ENCODE data around the gene KLHL10. TPM values are rescaled to one million over a fixed set of nuclear protein-coding genes. Genes with fewer than 3 reads are reported as not detected.
"Not testable (repeated sequence)": the region's sequence is repeated elsewhere in the genome, so short reads cannot be mapped to it uniquely, and the experiment has no call there.

The KLHL10 gene
- total RNA-seq, 4 donors from 2014 or later: 0.57 TPM; not detected in 3

GRCh38 chr17:41823141-41823524 lies 14.5 kb upstream of the KLHL10 start:
- Histone ChIP-seq H3K4me1 (no peaks in the 10 kb centered on the region), H3K4me3 (no peak overlapping the region), H3K27me3 (peaks cover 0 to 15% (median 0%) of the 10 kb centered on the region in 4 donors), H3K36me3 (peaks cover 0 to 38% (median 0%) of the 10 kb centered on the region in 3 donors), H3K27ac (no peak overlapping the region), H3K9me3 (no peaks in the 10 kb centered on the region)
- TF ChIP-seq POLR2A (IDR thresholded peaks at IDR 0.05) (no peak), CTCF (IDR thresholded peaks at IDR 0.05) (no peak)
- 82 to 83% methylated on average over 1 of the region's 1 CpG for WGBS, 2 donors
- intact Hi-C loops (cut with DNase I): no loop called here
- DNase-seq: no peak

- H3K4me3 ChIP-seq: no peak overlapping the region
- H3K27me3 ChIP-seq: peaks cover 0 to 15% (median 0%) of the 10 kb centered on the region in 4 donors
- H3K4me1 ChIP-seq: no peaks in the 10 kb centered on the region
- H3K36me3 ChIP-seq: peaks cover 0 to 42% (median 4%) of the 10 kb centered on the region in 3 donors
- no peak overlapping the region for H3K27ac ChIP-seq
- DNase-seq: no peak
- intact Hi-C loops (cut with DNase I): no loop called here
- H3K9me3 ChIP-seq: no peaks in the 10 kb centered on the region
- no peak for TF ChIP-seq POLR2A (IDR thresholded peaks at IDR 0.05)
- TF ChIP-seq CTCF (IDR thresholded peaks at IDR 0.05): no peak
- 81 to 88% methylated on average over 4 to 7 of the region's 7 CpGs for WGBS, 2 donors
Observed at GRCh38 chr17:41823580-41823979, 14.0 kb upstream of the KLHL10 start.

- TF ChIP-seq POLR2A (IDR thresholded peaks at IDR 0.05) (no peak), CTCF (IDR thresholded peaks at IDR 0.05) (no peak)
- no peak for DNase-seq
- 54 to 69% methylated on average over 3 to 6 of the region's 7 CpGs for WGBS, 2 donors
- intact Hi-C loops (cut with DNase I): no loop called here
- peaks cover 0 to 47% (median 4%) of the 10 kb centered on the region in 3 donors for H3K36me3 ChIP-seq
- peaks cover 0 to 14% (median 0%) of the 10 kb centered on the region in 4 donors for H3K27me3 ChIP-seq
- no peaks in the 10 kb centered on the region for H3K9me3 ChIP-seq
- H3K27ac ChIP-seq: no peak overlapping the region
- no peaks in the 10 kb centered on the region for H3K4me1 ChIP-seq
- no peak overlapping the region for H3K4me3 ChIP-seq
Observed at GRCh38 chr17:41824086-41824485, 13.5 kb upstream of the KLHL10 start.

- H3K27ac ChIP-seq: no peak overlapping the region
- peaks cover 0 to 60% (median 12%) of the 10 kb centered on the region in 3 donors for H3K36me3 ChIP-seq
- H3K4me1 ChIP-seq: no peaks in the 10 kb centered on the region
- no peak for TF ChIP-seq CTCF (IDR thresholded peaks at IDR 0.05)
- no peak for TF ChIP-seq POLR2A (IDR thresholded peaks at IDR 0.05)
- peaks cover 0 to 2% (median 0%) of the 10 kb centered on the region in 4 donors for H3K27me3 ChIP-seq
- H3K9me3 ChIP-seq: no peaks in the 10 kb centered on the region
- no peak for DNase-seq
- intact Hi-C loops (cut with DNase I): no loop called here
- 71 to 82% methylated on average over 1 to 7 of the region's 19 CpGs for WGBS, 2 donors
- H3K4me3 ChIP-seq: no peak overlapping the region
Observed at GRCh38 chr17:41825175-41825845, 12.3 kb upstream of the KLHL10 start.

- H3K4me3 ChIP-seq; DNase-seq; H3K27me3 ChIP-seq; intact Hi-C loops (cut with DNase I); H3K4me1 ChIP-seq; H3K27ac ChIP-seq; H3K9me3 ChIP-seq: not testable (repeated sequence)
- peaks cover 0 to 76% (median 20%) of the 10 kb centered on the region in 3 donors for H3K36me3 ChIP-seq
- 89 to 93% methylated on average over 3 to 10 of the region's 10 CpGs for WGBS, 2 donors
Observed at GRCh38 chr17:41829961-41830360, 7.7 kb upstream of the KLHL10 start.

All from esophagus squamous epithelium (tissue), 5 donors.